ENCODE results near the gene NBEAL2.

NBEAL2 gene

GRCh38 chr3:46938118-46938517 is 41.3 kb upstream of the NBEAL2 start:
- Histone ChIP-seq H4K20me1 (ENCODE audit: insufficient read depth) (no peaks in the 10 kb centered on the region), H3K9ac (no peak overlapping the region), H3K4me2 (no peak overlapping the region), H2AFZ (ENCODE audit: low read depth) (no peak overlapping the region), H3K27me3 (ENCODE audit: insufficient read depth, low read depth) (no peaks in the 10 kb centered on the region), H3K4me3 (IDR thresholded peaks at IDR 0.05; ENCODE audit: insufficient read depth, low read depth, low read length) (no peak overlapping the region), H3K36me3 (ENCODE audit: insufficient read depth) (no peaks in the 10 kb centered on the region), H3K27ac (no peak overlapping the region), H3K79me2 (ENCODE audit: insufficient read depth, low read depth) (no peaks in the 10 kb centered on the region), H3K4me1 (ENCODE audit: low read depth, poor library complexity, severe bottlenecking) (peaks cover 3% of the 10 kb centered on the region)
- TF ChIP-seq, protein P1, sequence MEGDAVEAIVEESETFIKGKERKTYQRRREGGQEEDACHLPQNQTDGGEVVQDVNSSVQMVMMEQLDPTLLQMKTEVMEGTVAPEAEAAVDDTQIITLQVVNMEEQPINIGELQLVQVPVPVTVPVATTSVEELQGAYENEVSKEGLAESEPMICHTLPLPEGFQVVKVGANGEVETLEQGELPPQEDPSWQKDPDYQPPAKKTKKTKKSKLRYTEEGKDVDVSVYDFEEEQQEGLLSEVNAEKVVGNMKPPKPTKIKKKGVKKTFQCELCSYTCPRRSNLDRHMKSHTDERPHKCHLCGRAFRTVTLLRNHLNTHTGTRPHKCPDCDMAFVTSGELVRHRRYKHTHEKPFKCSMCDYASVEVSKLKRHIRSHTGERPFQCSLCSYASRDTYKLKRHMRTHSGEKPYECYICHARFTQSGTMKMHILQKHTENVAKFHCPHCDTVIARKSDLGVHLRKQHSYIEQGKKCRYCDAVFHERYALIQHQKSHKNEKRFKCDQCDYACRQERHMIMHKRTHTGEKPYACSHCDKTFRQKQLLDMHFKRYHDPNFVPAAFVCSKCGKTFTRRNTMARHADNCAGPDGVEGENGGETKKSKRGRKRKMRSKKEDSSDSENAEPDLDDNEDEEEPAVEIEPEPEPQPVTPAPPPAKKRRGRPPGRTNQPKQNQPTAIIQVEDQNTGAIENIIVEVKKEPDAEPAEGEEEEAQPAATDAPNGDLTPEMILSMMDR (conservative IDR thresholded peaks at IDR 0.05; ENCODE audit: low read depth, low read length): no peak

- Histone ChIP-seq H3K9ac (no peak overlapping the region), H3K4me3 (IDR thresholded peaks at IDR 0.05; ENCODE audit: insufficient read depth, low read depth, low read length) (no peak overlapping the region), H2AFZ (ENCODE audit: low read depth) (no peak overlapping the region), H3K36me3 (ENCODE audit: insufficient read depth) (no peaks in the 10 kb centered on the region), H3K79me2 (ENCODE audit: insufficient read depth, low read depth) (peaks cover 1% of the 10 kb centered on the region; the same call in 1 of the 2 replicates), H3K27me3 (ENCODE audit: insufficient read depth, low read depth) (no peaks in the 10 kb centered on the region), H3K4me2 (no peak overlapping the region), H3K4me1 (ENCODE audit: low read depth, poor library complexity, severe bottlenecking) (no peaks in the 10 kb centered on the region), H4K20me1 (ENCODE audit: insufficient read depth) (no peaks in the 10 kb centered on the region), H3K27ac (no peak overlapping the region)
- TF ChIP-seq, protein P1 (conservative IDR thresholded peaks at IDR 0.05; ENCODE audit: low read depth, low read length): no peak
Measured at GRCh38 chr3:46939578-46940445, 39.7 kb upstream of the NBEAL2 start.

- H3K27me3 ChIP-seq (ENCODE audit: insufficient read depth, low read depth): no peaks in the 10 kb centered on the region
- TF ChIP-seq, protein P1 (conservative IDR thresholded peaks at IDR 0.05; ENCODE audit: low read depth, low read length): no peak
- H3K27ac ChIP-seq: no peak overlapping the region
- H3K79me2 ChIP-seq (ENCODE audit: insufficient read depth, low read depth): peaks cover 15% of the 10 kb centered on the region; the same call in 1 of the 2 replicates
- H3K36me3 ChIP-seq (ENCODE audit: insufficient read depth): no peaks in the 10 kb centered on the region
- no peak overlapping the region for H3K9ac ChIP-seq
- no peak overlapping the region for H3K4me3 ChIP-seq (IDR thresholded peaks at IDR 0.05; ENCODE audit: insufficient read depth, low read depth, low read length)
- H3K4me2 ChIP-seq: no peak overlapping the region
- H4K20me1 ChIP-seq (ENCODE audit: insufficient read depth): no peaks in the 10 kb centered on the region
- H2AFZ ChIP-seq (ENCODE audit: low read depth): no peak overlapping the region
- no peaks in the 10 kb centered on the region for H3K4me1 ChIP-seq (ENCODE audit: low read depth, poor library complexity, severe bottlenecking)
Measured at GRCh38 chr3:46942076-46942475, 37.4 kb upstream of the NBEAL2 start.

- no peak overlapping the region for H3K4me3 ChIP-seq (IDR thresholded peaks at IDR 0.05; ENCODE audit: insufficient read depth, low read depth, low read length)
- H3K27ac ChIP-seq: no peak overlapping the region
- TF ChIP-seq, protein P1 (conservative IDR thresholded peaks at IDR 0.05; ENCODE audit: low read depth, low read length): no peak
- peaks cover 17% of the 10 kb centered on the region; the same call in 1 of the 2 replicates for H3K79me2 ChIP-seq (ENCODE audit: insufficient read depth, low read depth)
- H3K4me1 ChIP-seq (ENCODE audit: low read depth, poor library complexity, severe bottlenecking): no peaks in the 10 kb centered on the region
- no peak overlapping the region for H2AFZ ChIP-seq (ENCODE audit: low read depth)
- no peaks in the 10 kb centered on the region for H3K27me3 ChIP-seq (ENCODE audit: insufficient read depth, low read depth)
- H3K4me2 ChIP-seq: no peak overlapping the region
- H4K20me1 ChIP-seq (ENCODE audit: insufficient read depth): no peaks in the 10 kb centered on the region
- H3K36me3 ChIP-seq (ENCODE audit: insufficient read depth): no peaks in the 10 kb centered on the region
- no peak overlapping the region for H3K9ac ChIP-seq
Measured at GRCh38 chr3:46942481-46943236, 36.8 kb upstream of the NBEAL2 start.

Data from KMS-11 (cell line).